HEK293 (cell line): ENCODE measurements around the gene SPTLC2.

ENCODE experiments used
- CTCF ChIA-PET: fragments of 350-600 bp; formaldehyde crosslinking; extraction: SDS; loops from one replicate; lab custom pipeline; 2021; ENCODE audit warnings: antibody characterized with exemption; lab: Yijun Ruan, JAX
- POLR2A ChIA-PET: fragments of 300-600 bp; formaldehyde crosslinking; extraction: SDS; loops from one replicate; lab custom pipeline; 2020; ENCODE audit warnings: antibody characterized with exemption, inconsistent platforms; lab: Yijun Ruan, JAX
- H3K27ac ChIP-seq: fragments of 200-500 bp; sonication (Bioruptor generic); 2 replicates; pipeline ENCODE4 v1.5.1; 2014; ENCODE audit warnings: low read depth, low read length, control low read depth, inconsistent platforms; ENCODE audit errors: extremely low read depth
- H3K36me3 ChIP-seq, 2 experiments: fragments of 200-500 bp in 1 of 2; sonication (Bioruptor generic) in 1 of 2; 1 replicate in 1 of 2; 2 replicates in 1 of 2; pipeline ENCODE4 v1.5.1; 2014 to 2017; ENCODE audit warnings: inconsistent platforms in 2 of 2, low read length in 2 of 2; ENCODE audit not compliant: control insufficient read depth in 2 of 2, insufficient read depth in 1 of 2
- H3K4me1 ChIP-seq: fragments of 200-500 bp; sonication (Bioruptor generic); 2 replicates; pipeline ENCODE4 v1.5.1; 2014; ENCODE audit warnings: mild to moderate bottlenecking, low read length, inconsistent platforms; ENCODE audit not compliant: control insufficient read depth, insufficient read depth
- H3K4me3 ChIP-seq: 2 replicates; pipeline ENCODE4 v1.5.1; 2011; ENCODE audit warnings: low read depth, mild to moderate bottlenecking, control low read depth, low read length, moderate library complexity
- H3K9me3 ChIP-seq: fragments of 200-500 bp; sonication (Bioruptor generic); 2 replicates; pipeline ENCODE4 v1.5.1; 2014; ENCODE audit warnings: low read depth, low read length, inconsistent platforms; ENCODE audit not compliant: control insufficient read depth, insufficient read depth
- GLI2 ChIP-seq: fragments of 450-650 bp; formaldehyde crosslinking; IDR thresholded peaks from 2 replicates; pipeline ENCODE4; 2017; ENCODE audit warnings: missing biosample characterization, missing genetic modification characterization, low read depth, borderline replicate concordance
- KLF10 ChIP-seq: fragments of 450-650 bp; IDR thresholded peaks from 2 replicates; pipeline ENCODE4 v1.5.1; 2018; ENCODE audit warnings: missing biosample characterization, mild to moderate bottlenecking, missing genetic modification characterization
- MYNN ChIP-seq: fragments of 450-650 bp; formaldehyde crosslinking; IDR thresholded peaks from 2 replicates; pipeline ENCODE4 v1.5.1; 2016; ENCODE audit warnings: missing biosample characterization, missing genetic modification characterization, borderline replicate concordance
- SALL2 ChIP-seq: fragments of 450-650 bp; formaldehyde crosslinking; IDR thresholded peaks from 2 replicates; pipeline ENCODE4 v1.5.0; 2017; ENCODE audit warnings: missing biosample characterization, mild to moderate bottlenecking, missing genetic modification characterization, borderline replicate concordance
- TRIM28 ChIP-seq: IDR thresholded peaks from 2 replicates; pipeline ENCODE4 v1.6.1; 2011; ENCODE audit warnings: low read length, control low read depth, borderline replicate concordance
- YY1 ChIP-seq: fragments of 450-650 bp; formaldehyde crosslinking; IDR thresholded peaks from 2 replicates; pipeline ENCODE4 v1.5.1; 2018; ENCODE audit warnings: missing biosample characterization, missing genetic modification characterization
- ZFP41 ChIP-seq: fragments of 450-650 bp; formaldehyde crosslinking; IDR thresholded peaks from 2 replicates; pipeline ENCODE4 v1.5.1; 2016; ENCODE audit warnings: missing biosample characterization, missing genetic modification characterization, borderline replicate concordance
- ZFP69B ChIP-seq: fragments of 450-650 bp; formaldehyde crosslinking; IDR thresholded peaks from 2 replicates; pipeline ENCODE4 v1.5.1; 2016; ENCODE audit warnings: missing biosample characterization, missing genetic modification characterization
- ZNF114 ChIP-seq: fragments of 450-650 bp; formaldehyde crosslinking; IDR thresholded peaks from 2 replicates; pipeline ENCODE4 v1.5.0; 2017; ENCODE audit warnings: missing biosample characterization, missing genetic modification characterization
- ZNF2 ChIP-seq: fragments of 450-650 bp; formaldehyde crosslinking; IDR thresholded peaks from 2 replicates; pipeline ENCODE4 v1.5.1; 2016; ENCODE audit warnings: missing biosample characterization, missing genetic modification characterization
- ZNF311 ChIP-seq: fragments of 450-650 bp; formaldehyde crosslinking; IDR thresholded peaks from 2 replicates; pipeline ENCODE4 v1.5.1; 2017; ENCODE audit warnings: missing biosample characterization, missing genetic modification characterization, borderline replicate concordance
- ZNF37A ChIP-seq: fragments of 450-650 bp; IDR thresholded peaks from 2 replicates; pipeline ENCODE4 v1.5.1; 2018; ENCODE audit warnings: missing biosample characterization, missing genetic modification characterization
- ZNF473 ChIP-seq: fragments of 450-650 bp; formaldehyde crosslinking; IDR thresholded peaks from 2 replicates; pipeline ENCODE4 v1.5.1; 2017; ENCODE audit warnings: missing biosample characterization, missing genetic modification characterization
- ZNF510 ChIP-seq: fragments of 450-650 bp; formaldehyde crosslinking; IDR thresholded peaks from 2 replicates; pipeline ENCODE4 v1.5.1; 2018; ENCODE audit warnings: mild to moderate bottlenecking, missing genetic modification characterization, missing biosample characterization; ENCODE audit not compliant: insufficient replicate concordance
- ZNF530 ChIP-seq: fragments of 450-650 bp; formaldehyde crosslinking; IDR thresholded peaks from 2 replicates; pipeline ENCODE4 v1.5.1; 2016; ENCODE audit warnings: low read depth, missing biosample characterization, missing genetic modification characterization
- ZNF571 ChIP-seq: fragments of 450-650 bp; formaldehyde crosslinking; IDR thresholded peaks from 2 replicates; pipeline ENCODE4 v1.5.0; 2017; ENCODE audit warnings: missing biosample characterization, missing genetic modification characterization
- ZNF626 ChIP-seq: fragments of 450-650 bp; sonication (Bioruptor Pico); formaldehyde crosslinking; IDR thresholded peaks from 2 replicates; pipeline ENCODE4 v1.5.1; 2018; ENCODE audit warnings: missing biosample characterization, missing genetic modification characterization, inconsistent platforms
- ZNF645 ChIP-seq: fragments of 450-650 bp; formaldehyde crosslinking; IDR thresholded peaks from 2 replicates; pipeline ENCODE4; 2016; ENCODE audit warnings: missing biosample characterization, missing genetic modification characterization
- ZNF664 ChIP-seq: fragments of 450-650 bp; formaldehyde crosslinking; IDR thresholded peaks from 2 replicates; pipeline ENCODE4 v1.5.1; 2016; ENCODE audit warnings: missing biosample characterization, missing genetic modification characterization
- ZNF670 ChIP-seq: fragments of 450-650 bp; formaldehyde crosslinking; IDR thresholded peaks from 2 replicates; pipeline ENCODE4 v1.5.1; 2016; ENCODE audit warnings: missing biosample characterization, missing genetic modification characterization, low read depth
- ZNF701 ChIP-seq: fragments of 450-650 bp; formaldehyde crosslinking; IDR thresholded peaks from 2 replicates; pipeline ENCODE4 v1.5.1; 2016; ENCODE audit warnings: missing biosample characterization, missing genetic modification characterization
- ZNF76 ChIP-seq: fragments of 450-650 bp; formaldehyde crosslinking; IDR thresholded peaks from 2 replicates; pipeline ENCODE4; 2016; ENCODE audit warnings: low read depth, missing biosample characterization, missing genetic modification characterization, borderline replicate concordance
- ZNF776 ChIP-seq: fragments of 450-650 bp; formaldehyde crosslinking; IDR thresholded peaks from 2 replicates; pipeline ENCODE4 v1.5.0; 2017; ENCODE audit warnings: missing biosample characterization, missing genetic modification characterization, borderline replicate concordance
- TF ChIP-seq, protein P1 (sequence below): fragments of 450-650 bp; formaldehyde crosslinking; IDR thresholded peaks from 2 replicates; pipeline ENCODE4 v1.5.1; 2016; ENCODE audit warnings: missing biosample characterization, missing genetic modification characterization
- TF ChIP-seq, protein P2 (sequence below): fragments of 450-650 bp; formaldehyde crosslinking; IDR thresholded peaks from 2 replicates; pipeline ENCODE4 v1.5.1; 2016; ENCODE audit warnings: missing biosample characterization, missing genetic modification characterization
- TF ChIP-seq, protein P3 (sequence below): fragments of 450-650 bp; IDR thresholded peaks from 2 replicates; pipeline ENCODE4 v1.5.1; 2018; ENCODE audit warnings: missing biosample characterization, mild to moderate bottlenecking, missing genetic modification characterization

The SPTLC2 gene

DNA sequence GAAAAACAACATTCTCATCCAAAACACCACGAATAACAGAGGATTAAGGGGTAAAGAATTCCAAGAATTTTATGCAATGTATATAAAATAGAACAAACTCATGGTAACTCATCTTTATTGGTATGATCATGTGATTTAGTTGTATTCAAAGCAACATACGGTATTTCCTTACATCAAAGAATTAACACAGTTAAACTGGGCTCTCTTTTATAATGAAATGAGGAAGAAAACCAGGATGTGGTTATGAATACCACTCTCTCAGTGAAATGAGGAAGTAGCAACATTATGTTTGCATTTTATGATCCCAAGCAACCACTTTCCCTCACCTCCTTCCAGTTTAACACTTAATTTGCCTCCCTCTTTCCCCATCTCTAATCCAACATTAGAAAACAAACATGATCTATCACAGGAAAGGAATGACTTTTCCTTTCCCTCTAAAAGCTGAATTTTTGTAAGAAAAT lies 22.9 kb downstream of the SPTLC2 start:
- Histone ChIP-seq H3K4me3 (no peak overlapping the region), H3K4me1 (no peaks in the 10 kb centered on the region), H3K36me3 (peaks cover 0 to 29% of the 10 kb centered on the region in 2 experiments; a peak in 2 of 3 replicates), H3K27ac (no peak overlapping the region), H3K9me3 (no peaks in the 10 kb centered on the region)
- CTCF ChIA-PET, result no interaction called here
- TF ChIP-seq ZNF2 (tag by site-specific recombination) (no peak), YY1 (tag by site-specific recombination) (no peak), ZNF114 (tag by site-specific recombination) (no peak), TRIM28 (no peak), ZNF530 (tag by site-specific recombination) (no peak), KLF10 (tag by site-specific recombination) (no peak), ZNF645 (no peak), ZNF510 (tag by site-specific recombination) (no peak), ZNF776 (no peak), ZFP41 (tag by site-specific recombination) (no peak), ZNF626 (no peak), SALL2 (no peak), ZNF473 (tag by site-specific recombination) (no peak), MYNN (no peak), ZNF701 (no peak), GLI2 (tag by site-specific recombination) (no peak), ZNF37A (tag by site-specific recombination) (no peak)
- TF ChIP-seq, protein P1, sequence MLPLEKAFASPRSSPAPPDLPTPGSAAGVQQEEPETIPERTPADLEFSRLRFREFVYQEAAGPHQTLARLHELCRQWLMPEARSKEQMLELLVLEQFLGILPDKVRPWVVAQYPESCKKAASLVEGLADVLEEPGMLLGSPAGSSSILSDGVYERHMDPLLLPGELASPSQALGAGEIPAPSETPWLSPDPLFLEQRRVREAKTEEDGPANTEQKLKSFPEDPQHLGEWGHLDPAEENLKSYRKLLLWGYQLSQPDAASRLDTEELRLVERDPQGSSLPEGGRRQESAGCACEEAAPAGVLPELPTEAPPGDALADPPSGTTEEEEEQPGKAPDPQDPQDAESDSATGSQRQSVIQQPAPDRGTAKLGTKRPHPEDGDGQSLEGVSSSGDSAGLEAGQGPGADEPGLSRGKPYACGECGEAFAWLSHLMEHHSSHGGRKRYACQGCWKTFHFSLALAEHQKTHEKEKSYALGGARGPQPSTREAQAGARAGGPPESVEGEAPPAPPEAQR (tag by site-specific recombination), result no peak
- POLR2A ChIA-PET, result no interaction called here

DNA sequence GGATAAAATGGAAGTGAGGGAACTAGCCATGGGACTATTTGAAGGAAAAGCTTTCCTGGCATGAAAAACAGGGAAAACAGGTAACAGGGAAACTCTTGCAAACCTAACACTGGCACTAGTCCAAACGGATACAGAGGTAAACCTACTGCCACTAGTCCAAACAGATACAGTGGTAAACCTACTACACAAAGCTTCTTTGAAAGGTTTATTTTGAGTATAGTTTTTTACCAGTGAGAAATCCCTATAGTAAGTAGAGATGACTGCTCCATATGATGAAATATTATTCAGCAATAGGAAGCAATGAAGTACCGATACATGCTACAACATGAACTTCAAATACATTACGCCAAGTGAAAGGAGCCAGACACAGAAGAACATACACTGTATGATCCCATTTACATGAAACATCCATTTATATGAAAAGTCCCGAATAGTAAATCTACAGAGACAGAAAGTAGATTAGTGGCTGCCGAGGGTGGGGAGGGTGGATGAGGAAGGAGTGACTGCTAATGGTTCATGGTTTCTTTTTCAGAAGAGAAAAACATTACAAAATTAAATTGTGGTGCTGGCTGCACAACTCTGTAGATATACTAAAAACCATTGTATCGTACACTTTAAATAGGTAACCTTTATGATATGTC lies 25.5 kb downstream of the SPTLC2 start:
- CTCF ChIA-PET, result interaction anchor here (0.9 kb wide), 1 partner anchor 17 kb away, joined by 4 read pairs; no protein-coding TSS in a partner anchor
- POLR2A ChIA-PET, result no interaction called here
- H3K27ac ChIP-seq, result no peak overlapping the region
- H3K4me1 ChIP-seq, result no peaks in the 10 kb centered on the region
- H3K36me3 ChIP-seq, result peaks cover 2 to 19% of the 10 kb centered on the region in 2 experiments; a peak in 2 of 3 replicates
- H3K9me3 ChIP-seq, result no peaks in the 10 kb centered on the region
- H3K4me3 ChIP-seq, result no peak overlapping the region
- TF ChIP-seq ZNF664 (tag by site-specific recombination), result no peak
- TF ChIP-seq, protein P2, sequence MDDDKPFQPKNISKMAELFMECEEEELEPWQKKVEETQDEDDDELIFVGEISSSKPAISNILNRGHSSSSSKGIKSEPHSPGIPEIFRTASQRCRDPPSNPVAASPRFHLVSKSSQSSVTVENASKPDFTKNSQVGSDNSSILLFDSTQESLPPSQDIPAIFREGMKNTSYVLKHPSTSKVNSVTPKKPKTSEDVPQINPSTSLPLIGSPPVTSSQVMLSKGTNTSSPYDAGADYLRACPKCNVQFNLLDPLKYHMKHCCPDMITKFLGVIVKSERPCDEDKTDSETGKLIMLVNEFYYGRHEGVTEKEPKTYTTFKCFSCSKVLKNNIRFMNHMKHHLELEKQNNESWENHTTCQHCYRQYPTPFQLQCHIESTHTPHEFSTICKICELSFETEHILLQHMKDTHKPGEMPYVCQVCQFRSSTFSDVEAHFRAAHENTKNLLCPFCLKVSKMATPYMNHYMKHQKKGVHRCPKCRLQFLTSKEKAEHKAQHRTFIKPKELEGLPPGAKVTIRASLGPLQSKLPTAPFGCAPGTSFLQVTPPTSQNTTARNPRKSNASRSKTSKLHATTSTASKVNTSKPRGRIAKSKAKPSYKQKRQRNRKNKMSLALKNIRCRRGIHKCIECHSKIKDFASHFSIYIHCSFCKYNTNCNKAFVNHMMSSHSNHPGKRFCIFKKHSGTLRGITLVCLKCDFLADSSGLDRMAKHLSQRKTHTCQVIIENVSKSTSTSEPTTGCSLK (tag by site-specific recombination), result no peak
- no peak for TF ChIP-seq ZFP69B
- TF ChIP-seq ZNF571 (tag by site-specific recombination), result no peak
- TF ChIP-seq ZNF76 (tag by site-specific recombination), result no peak
- no peak for TF ChIP-seq ZNF670 (tag by site-specific recombination)
- TF ChIP-seq, protein P3, sequence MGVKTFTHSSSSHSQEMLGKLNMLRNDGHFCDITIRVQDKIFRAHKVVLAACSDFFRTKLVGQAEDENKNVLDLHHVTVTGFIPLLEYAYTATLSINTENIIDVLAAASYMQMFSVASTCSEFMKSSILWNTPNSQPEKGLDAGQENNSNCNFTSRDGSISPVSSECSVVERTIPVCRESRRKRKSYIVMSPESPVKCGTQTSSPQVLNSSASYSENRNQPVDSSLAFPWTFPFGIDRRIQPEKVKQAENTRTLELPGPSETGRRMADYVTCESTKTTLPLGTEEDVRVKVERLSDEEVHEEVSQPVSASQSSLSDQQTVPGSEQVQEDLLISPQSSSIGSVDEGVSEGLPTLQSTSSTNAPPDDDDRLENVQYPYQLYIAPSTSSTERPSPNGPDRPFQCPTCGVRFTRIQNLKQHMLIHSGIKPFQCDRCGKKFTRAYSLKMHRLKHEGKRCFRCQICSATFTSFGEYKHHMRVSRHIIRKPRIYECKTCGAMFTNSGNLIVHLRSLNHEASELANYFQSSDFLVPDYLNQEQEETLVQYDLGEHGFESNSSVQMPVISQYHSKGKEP, result no peak
- TF ChIP-seq ZNF311 (tag by site-specific recombination), result no peak
